Parathyroid adenoma (tissue), 2 donors: ENCODE data around the gene PCSK5.

Experiments used
- H2AFZ ChIP-seq: fragments of 300-600 bp; sonication (generic); one replicate; pipeline ENCODE4 v1.7.0; 2017; ENCODE audit warnings: antibody characterized with exemption, mild to moderate bottlenecking
- H3K27ac ChIP-seq: fragments of 300-600 bp; sonication (generic); one replicate; pipeline ENCODE4 v1.7.0; 2017
- H3K27me3 ChIP-seq: fragments of 300-600 bp; sonication (generic); one replicate; pipeline ENCODE4 v1.7.0; 2017; ENCODE audit warnings: low read length; ENCODE audit not compliant: control insufficient read depth, insufficient read depth
- H3K36me3 ChIP-seq: fragments of 300-600 bp; sonication (generic); one replicate; pipeline ENCODE4 v1.7.0; 2017; ENCODE audit warnings: low read length; ENCODE audit not compliant: control insufficient read depth, insufficient read depth
- H3K4me1 ChIP-seq: fragments of 300-600 bp; sonication (generic); one replicate; pipeline ENCODE4 v1.7.0; 2017; ENCODE audit warnings: control low read depth
- H3K4me2 ChIP-seq: fragments of 300-600 bp; sonication (generic); one replicate; pipeline ENCODE4 v1.7.0; 2017; ENCODE audit warnings: low read length
- H3K4me3 ChIP-seq: fragments of 300-600 bp; sonication (generic); one replicate; pipeline ENCODE4 v1.7.0; 2017; ENCODE audit warnings: low read depth, low read length
- H3K79me2 ChIP-seq: fragments of 300-600 bp; sonication (generic); one replicate; pipeline ENCODE4 v1.7.0; 2017; ENCODE audit warnings: control low read depth
- H3K9ac ChIP-seq: fragments of 300-600 bp; sonication (generic); one replicate; pipeline ENCODE4 v1.7.0; 2017; ENCODE audit warnings: mild to moderate bottlenecking
- H3K9me3 ChIP-seq: fragments of 300-600 bp; sonication (generic); one replicate; pipeline ENCODE4 v1.7.0; 2017; ENCODE audit warnings: low read length; ENCODE audit not compliant: control insufficient read depth
- CTCF ChIP-seq: fragments of 300-600 bp; sonication (generic); IDR thresholded peaks from one replicate; pipeline ENCODE4 v1.7.0; 2017; ENCODE audit warnings: antibody characterized with exemption, mild to moderate bottlenecking
- donor health status: primary hyperparathyroidism.

PCSK5 gene

GRCh38 chr9:76023715-76024195 lies 133.3 kb downstream of the PCSK5 start:
- H3K27ac ChIP-seq = no peak overlapping the region
- H3K9me3 ChIP-seq = no peaks in the 10 kb centered on the region
- no peaks in the 10 kb centered on the region for H3K79me2 ChIP-seq
- no peak overlapping the region for H3K9ac ChIP-seq
- H3K4me3 ChIP-seq = no peak overlapping the region
- H2AFZ ChIP-seq = no peak overlapping the region
- H3K36me3 ChIP-seq = no peaks in the 10 kb centered on the region
- no peak for TF ChIP-seq CTCF
- no peaks in the 10 kb centered on the region for H3K27me3 ChIP-seq
- no peak overlapping the region for H3K4me2 ChIP-seq
- no peaks in the 10 kb centered on the region for H3K4me1 ChIP-seq

- H3K4me1 ChIP-seq = no peaks in the 10 kb centered on the region
- no peaks in the 10 kb centered on the region for H3K9me3 ChIP-seq
- H3K79me2 ChIP-seq = no peaks in the 10 kb centered on the region
- no peak overlapping the region for H3K27ac ChIP-seq
- no peak overlapping the region for H3K4me2 ChIP-seq
- TF ChIP-seq CTCF = no peak
- no peak overlapping the region for H3K9ac ChIP-seq
- H2AFZ ChIP-seq = no peak overlapping the region
- H3K27me3 ChIP-seq = no peaks in the 10 kb centered on the region
- no peak overlapping the region for H3K4me3 ChIP-seq
- no peaks in the 10 kb centered on the region for H3K36me3 ChIP-seq
Observed at GRCh38 chr9:76025286-76025685, 134.8 kb downstream of the PCSK5 start.

GRCh38 chr9:76026796-76027195 lies 136.3 kb downstream of the PCSK5 start:
- Histone ChIP-seq H3K4me1 (no peaks in the 10 kb centered on the region), H3K9me3 (no peaks in the 10 kb centered on the region), H2AFZ (no peak overlapping the region), H3K27ac (no peak overlapping the region), H3K4me3 (no peak overlapping the region), H3K27me3 (no peaks in the 10 kb centered on the region), H3K79me2 (no peaks in the 10 kb centered on the region), H3K36me3 (no peaks in the 10 kb centered on the region), H3K9ac (no peak overlapping the region), H3K4me2 (no peak overlapping the region)
- no peak for TF ChIP-seq CTCF

GRCh38 chr9:76027416-76027815 lies 136.9 kb downstream of the PCSK5 start:
- no peak overlapping the region for H3K4me2 ChIP-seq
- no peak overlapping the region for H3K4me3 ChIP-seq
- no peak overlapping the region for H3K9ac ChIP-seq
- H3K27ac ChIP-seq = no peak overlapping the region
- H3K36me3 ChIP-seq = no peaks in the 10 kb centered on the region
- no peak for TF ChIP-seq CTCF
- no peaks in the 10 kb centered on the region for H3K4me1 ChIP-seq
- no peaks in the 10 kb centered on the region for H3K27me3 ChIP-seq
- H2AFZ ChIP-seq = no peak overlapping the region
- no peaks in the 10 kb centered on the region for H3K79me2 ChIP-seq
- no peaks in the 10 kb centered on the region for H3K9me3 ChIP-seq

GRCh38 chr9:76027861-76028260 lies 137.4 kb downstream of the PCSK5 start:
- no peak overlapping the region for H3K9ac ChIP-seq
- no peak for TF ChIP-seq CTCF
- H3K4me1 ChIP-seq = no peaks in the 10 kb centered on the region

More at GRCh38 chr9:76027861-76028260, 137.4 kb downstream of the PCSK5 start:
- Histone ChIP-seq H3K36me3 (no peaks in the 10 kb centered on the region), H2AFZ (no peak overlapping the region), H3K27ac (no peak overlapping the region), H3K79me2 (no peaks in the 10 kb centered on the region), H3K9me3 (no peaks in the 10 kb centered on the region), H3K4me2 (no peak overlapping the region), H3K4me3 (no peak overlapping the region), H3K27me3 (no peaks in the 10 kb centered on the region)
